Thyroid gland (tissue), 4 donors: ENCODE measurements around the gene MARVELD2.

Experiments
- CTCF ChIP-seq, 6 experiments: fragments of 200-600 bp in 3 of 6; fragments of 450-650 bp in 3 of 6; sonication (generic) in 3 of 6; IDR thresholded peaks; one replicate each; pipeline ENCODE4 v1.5.1; 2016 to 2019; ENCODE audit warnings: antibody characterized with exemption in 6 of 6, mild to moderate bottlenecking in 2 of 6, inconsistent platforms in 1 of 6, moderate library complexity in 1 of 6
- POLR2A ChIP-seq, 2 donors: fragments of 450-650 bp; IDR thresholded peaks; one replicate each; pipeline ENCODE4 v1.6.1; 2017; ENCODE audit warnings: antibody characterized with exemption in 2 of 2, mild to moderate bottlenecking in 2 of 2, moderate library complexity in 1 of 2

GRCh38 chr5:69372394-69372793 is 42.5 kb upstream of the MARVELD2 start:
- TF ChIP-seq CTCF (IDR thresholded peaks at IDR 0.05) (no peak), POLR2A (IDR thresholded peaks at IDR 0.05) (no peak)
